ENCODE measurements around the gene CD86. TPM values are rescaled to one million over a fixed set of nuclear protein-coding genes. Genes with fewer than 3 reads are reported as not detected.

CD86 gene, protein sequence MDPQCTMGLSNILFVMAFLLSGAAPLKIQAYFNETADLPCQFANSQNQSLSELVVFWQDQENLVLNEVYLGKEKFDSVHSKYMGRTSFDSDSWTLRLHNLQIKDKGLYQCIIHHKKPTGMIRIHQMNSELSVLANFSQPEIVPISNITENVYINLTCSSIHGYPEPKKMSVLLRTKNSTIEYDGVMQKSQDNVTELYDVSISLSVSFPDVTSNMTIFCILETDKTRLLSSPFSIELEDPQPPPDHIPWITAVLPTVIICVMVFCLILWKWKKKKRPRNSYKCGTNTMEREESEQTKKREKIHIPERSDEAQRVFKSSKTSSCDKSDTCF
- not detected in 2 replicates for total RNA-seq (2014; rRNA removed; shearing (Covaris generic))
- polyA plus RNA-seq (2015; cell fraction: cytosol; rRNA removed), result 0.27 TPM in 1 of 2 replicates, not detected in the other
- polyA plus RNA-seq (2015; cell fraction: nucleus; rRNA removed), result not detected in 2 replicates

DNA sequence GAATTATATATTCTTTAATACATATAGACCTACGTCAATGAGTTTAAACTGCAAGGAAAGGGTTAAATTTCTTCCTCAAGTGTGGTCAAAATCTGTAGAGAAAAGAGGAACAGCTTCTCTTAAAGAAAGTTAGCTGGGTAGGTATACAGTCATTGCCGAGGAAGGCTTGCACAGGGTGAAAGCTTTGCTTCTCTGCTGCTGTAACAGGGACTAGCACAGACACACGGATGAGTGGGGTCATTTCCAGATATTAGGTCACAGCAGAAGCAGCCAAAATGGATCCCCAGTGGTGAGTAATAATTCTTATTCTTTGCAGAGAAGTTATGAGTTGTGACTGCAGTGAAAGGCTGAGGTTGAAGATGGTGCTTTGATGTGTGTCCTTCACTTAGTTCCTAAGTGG is at the start of gene CD86:
Gene CD86 (plus strand): TSS at position 148 of the 400 bp plus-strand sequence. CDS start 128 bp downstream, at position 276.
- DNase-seq (ENCODE audit: low read depth, low spot score), result no peak
- in situ Hi-C loops (cut with HindIII; ENCODE audit: low pct_unique_long_range_greater_than_20kb, low sequenced_read_pairs), result no loop called here

DNA sequence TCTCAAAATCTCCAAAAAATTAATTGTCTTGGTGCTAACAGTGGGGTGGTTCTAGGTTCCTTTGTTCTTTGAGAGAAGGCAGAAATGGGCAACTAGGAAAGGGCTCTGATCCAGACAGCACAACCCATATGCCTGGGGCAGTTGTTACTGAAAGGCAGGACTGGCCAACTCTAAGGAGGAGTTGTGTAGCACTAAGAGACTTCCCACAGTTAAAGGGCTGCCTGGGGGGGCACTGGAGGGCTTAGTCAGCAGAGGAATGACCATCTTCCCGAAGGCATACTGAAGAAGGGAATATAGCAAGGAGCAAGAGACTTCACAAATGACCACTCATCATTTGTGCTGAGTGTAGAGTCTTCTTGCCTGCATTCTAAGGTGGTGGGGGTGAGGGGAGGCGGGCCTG is 48.9 kb upstream of the CD86 start:
- no peak for DNase-seq (ENCODE audit: low read depth, low spot score)

DNA sequence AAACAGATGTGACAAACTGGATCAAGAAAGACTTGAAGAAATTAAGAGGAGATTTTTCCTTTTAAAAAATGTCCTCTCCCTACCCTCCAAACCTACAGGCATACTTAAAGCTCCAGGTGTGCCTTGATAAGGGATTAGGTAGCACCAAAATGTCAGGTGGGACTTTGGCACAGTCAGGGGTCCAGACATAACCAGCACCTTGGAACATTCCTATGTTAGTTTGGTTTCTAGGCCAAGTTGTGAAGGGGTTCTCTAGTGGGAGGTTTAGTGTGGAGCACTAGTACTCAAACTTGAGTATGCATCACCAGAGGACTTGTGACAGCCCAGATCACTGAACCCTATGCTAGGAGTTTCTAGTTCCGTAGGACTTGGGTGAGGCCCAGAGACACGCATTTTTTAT is 47.0 kb upstream of the CD86 start:
- DNase-seq (ENCODE audit: low read depth, low spot score), result no peak
- in situ Hi-C loops (cut with HindIII; ENCODE audit: low pct_unique_long_range_greater_than_20kb, low sequenced_read_pairs), result no loop called here

More for the DNA sequence above, 48.9 kb upstream of the CD86 start:
- in situ Hi-C loops (cut with HindIII; ENCODE audit: low pct_unique_long_range_greater_than_20kb, low sequenced_read_pairs), result no loop called here

DNA sequence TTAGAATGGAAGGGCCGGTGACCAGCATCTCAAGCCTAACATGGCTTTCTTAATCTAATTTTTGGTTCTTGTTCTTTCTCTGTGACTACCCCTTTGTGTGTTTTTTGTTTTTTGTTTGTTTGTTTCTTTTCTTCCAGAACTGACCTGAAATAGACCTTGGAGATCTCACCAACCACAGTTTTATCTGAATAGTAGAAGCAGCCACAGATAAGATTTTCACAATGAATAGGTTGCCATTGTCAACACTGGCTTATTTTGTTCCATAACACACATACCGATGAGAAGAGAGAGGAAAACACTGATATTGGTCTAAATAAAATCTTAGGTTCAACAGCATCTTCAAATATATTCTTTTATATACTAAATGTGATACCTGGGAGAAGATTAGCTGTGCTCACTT is 44.7 kb upstream of the CD86 start:
- in situ Hi-C loops (cut with HindIII; ENCODE audit: low pct_unique_long_range_greater_than_20kb, low sequenced_read_pairs), result no loop called here
- no peak for DNase-seq (ENCODE audit: low read depth, low spot score)

- in situ Hi-C loops (cut with HindIII; ENCODE audit: low pct_unique_long_range_greater_than_20kb, low sequenced_read_pairs), result no loop called here
- no peak for DNase-seq (ENCODE audit: low read depth, low spot score)
Measured at GRCh38 chr3:122011396-122011795, 43.8 kb upstream of the CD86 start.

GRCh38 chr3:122012821-122013220 is 42.3 kb upstream of the CD86 start:
- no peak for DNase-seq (ENCODE audit: low read depth, low spot score)
- in situ Hi-C loops (cut with HindIII; ENCODE audit: low pct_unique_long_range_greater_than_20kb, low sequenced_read_pairs), result no loop called here

DNA sequence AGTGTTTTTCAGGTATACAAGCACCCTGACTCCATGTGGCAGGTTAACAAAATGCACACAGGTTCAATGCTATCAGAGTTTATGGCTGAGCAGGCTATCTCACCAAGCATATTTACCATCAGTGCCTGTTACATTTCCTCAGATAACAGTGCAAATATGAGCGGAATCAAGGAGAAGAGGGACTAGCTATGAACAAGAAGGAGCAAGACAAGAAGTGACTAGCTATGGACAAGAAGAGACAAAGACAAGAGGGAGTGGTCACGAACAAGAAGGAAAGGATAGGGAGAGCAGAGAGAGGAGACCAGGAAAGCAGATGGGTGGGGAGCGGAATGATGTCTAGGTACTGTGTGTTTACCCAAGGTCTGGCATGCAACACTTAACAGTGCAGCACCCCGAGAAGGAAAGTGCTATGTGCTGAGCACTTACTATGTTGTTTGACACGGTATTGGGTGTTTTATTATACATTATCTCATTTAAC is 41.7 kb upstream of the CD86 start:
- in situ Hi-C loops (cut with HindIII; ENCODE audit: low pct_unique_long_range_greater_than_20kb, low sequenced_read_pairs), result no loop called here
- DNase-seq (ENCODE audit: low read depth, low spot score), result no peak

GRCh38 chr3:122014741-122015140 is 40.4 kb upstream of the CD86 start:
- no peak for DNase-seq (ENCODE audit: low read depth, low spot score)
- in situ Hi-C loops (cut with HindIII; ENCODE audit: low pct_unique_long_range_greater_than_20kb, low sequenced_read_pairs), result no loop called here

DNA sequence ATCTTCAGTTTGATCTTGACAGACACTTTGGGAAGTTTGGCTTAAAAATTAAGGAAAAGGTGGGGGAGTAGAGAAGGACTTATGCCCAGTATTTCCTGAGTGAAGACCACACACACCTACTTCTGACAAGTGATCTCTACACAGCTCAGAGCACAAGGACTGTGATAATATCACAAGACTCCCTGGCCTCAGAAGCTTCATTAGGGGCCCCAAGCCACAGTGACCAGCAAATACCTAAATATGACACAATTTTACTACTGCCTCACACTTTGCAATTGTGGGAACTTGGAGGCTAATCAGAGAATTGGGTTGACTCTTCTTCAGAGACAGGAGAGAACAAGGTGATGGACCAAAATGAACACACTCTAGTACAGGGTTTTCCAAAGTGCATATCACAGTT is 35.7 kb upstream of the CD86 start:
- no peak for DNase-seq (ENCODE audit: low read depth, low spot score)
- in situ Hi-C loops (cut with HindIII; ENCODE audit: low pct_unique_long_range_greater_than_20kb, low sequenced_read_pairs), result no loop called here

DNA sequence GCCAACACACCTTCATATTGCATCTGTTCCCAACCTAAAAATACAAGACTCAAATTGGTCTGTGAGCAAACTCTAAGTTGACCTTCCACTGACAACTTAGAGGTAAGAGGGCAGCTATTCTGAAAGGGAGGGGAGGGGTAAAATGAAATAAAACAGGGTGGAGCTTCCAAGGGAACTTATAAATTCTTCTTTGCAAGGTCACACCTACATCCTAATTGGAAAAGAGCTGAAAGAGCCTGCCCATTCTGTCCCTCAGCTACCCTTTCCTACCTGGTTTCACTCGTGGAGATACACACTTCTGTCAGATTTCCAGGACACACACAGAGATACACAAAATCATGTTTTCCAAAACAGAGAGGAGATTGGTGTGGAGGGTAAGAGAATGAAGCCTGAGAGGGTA is 34.1 kb upstream of the CD86 start:
- no peak for DNase-seq (ENCODE audit: low read depth, low spot score)
- in situ Hi-C loops (cut with HindIII; ENCODE audit: low pct_unique_long_range_greater_than_20kb, low sequenced_read_pairs), result no loop called here

- in situ Hi-C loops (cut with HindIII; ENCODE audit: low pct_unique_long_range_greater_than_20kb, low sequenced_read_pairs), result no loop called here
- no peak for DNase-seq (ENCODE audit: low read depth, low spot score)
Measured at GRCh38 chr3:122021811-122022401, 33.3 kb upstream of the CD86 start, which contains the start of gene ILDR1. ILDR1 (minus strand) TSS chr3:122022247; CDS start chr3:122022077, 170 bp downstream.

DNA sequence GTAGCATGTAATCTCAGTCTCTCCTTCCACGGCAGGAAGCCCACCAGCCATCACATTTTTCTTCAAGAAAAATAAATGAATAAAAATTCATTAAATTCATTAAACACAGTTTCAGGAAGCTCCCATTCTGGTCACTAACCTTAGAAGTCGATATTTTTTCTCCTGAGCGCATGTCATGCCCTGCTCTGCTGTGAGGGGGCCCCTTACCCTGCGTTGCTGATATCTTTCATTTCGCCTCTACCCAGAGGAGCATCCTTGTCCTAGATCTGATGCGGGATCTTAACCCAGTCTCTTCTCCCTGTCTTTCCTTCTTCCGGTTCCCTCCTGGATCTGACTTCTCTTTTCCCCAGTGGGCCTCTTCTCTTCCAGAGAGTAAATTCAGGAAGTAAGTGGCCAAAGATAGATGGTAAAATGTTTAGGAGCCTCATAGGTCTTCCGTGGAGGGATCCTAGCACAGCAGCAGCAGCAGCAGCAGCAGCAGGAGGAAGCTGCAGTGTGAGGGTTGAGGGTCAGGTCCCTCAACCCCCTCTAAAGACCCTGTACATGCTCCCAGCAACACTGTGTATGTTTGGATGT is 31.7 kb upstream of the CD86 start:
- in situ Hi-C loops (cut with HindIII; ENCODE audit: low pct_unique_long_range_greater_than_20kb, low sequenced_read_pairs), result no loop called here
- DNase-seq (ENCODE audit: low read depth, low spot score), result no peak

DNA sequence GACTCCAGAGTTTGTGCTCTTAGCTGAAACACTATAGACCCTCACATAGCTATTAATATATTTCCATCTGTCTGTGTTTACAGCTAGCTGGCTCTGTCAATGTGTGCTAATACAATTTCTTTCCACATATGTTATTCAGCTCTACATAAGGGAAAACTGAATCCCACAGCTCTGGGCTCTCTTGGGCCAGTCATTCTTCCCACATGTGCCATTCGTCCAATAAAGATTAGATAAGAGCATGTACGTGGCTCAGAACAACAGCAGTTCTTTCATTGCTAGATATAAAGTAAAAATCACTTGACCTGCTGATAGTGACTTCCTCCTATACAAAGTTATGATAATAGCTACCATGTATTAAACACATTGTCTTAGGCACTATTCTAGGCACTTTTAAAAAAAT is 30.4 kb upstream of the CD86 start:
- in situ Hi-C loops (cut with HindIII; ENCODE audit: low pct_unique_long_range_greater_than_20kb, low sequenced_read_pairs), result no loop called here
- no peak for DNase-seq (ENCODE audit: low read depth, low spot score)

DNA sequence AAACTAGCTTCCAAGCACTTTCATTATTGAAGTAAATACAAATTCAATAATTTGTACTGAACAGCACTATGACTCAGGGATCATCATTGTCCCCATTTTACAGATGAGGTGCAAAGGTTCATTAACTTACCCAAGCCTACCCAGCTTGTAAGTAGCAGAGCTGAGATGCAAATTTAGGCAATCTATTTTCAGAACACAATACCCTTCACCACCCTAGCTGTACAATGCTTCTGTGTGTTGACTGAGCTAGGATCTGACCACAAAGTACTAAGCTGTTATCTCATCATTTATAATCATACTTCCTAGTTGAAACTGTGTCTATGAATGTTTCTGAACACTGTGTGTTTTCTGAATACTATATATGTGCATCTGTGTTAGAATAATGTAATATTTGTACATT is 29.9 kb upstream of the CD86 start:
- in situ Hi-C loops (cut with HindIII; ENCODE audit: low pct_unique_long_range_greater_than_20kb, low sequenced_read_pairs), result no loop called here
- DNase-seq (ENCODE audit: low read depth, low spot score), result no peak

GRCh38 chr3:122030381-122031122 is 24.6 kb upstream of the CD86 start:
- in situ Hi-C loops (cut with HindIII; ENCODE audit: low pct_unique_long_range_greater_than_20kb, low sequenced_read_pairs), result no loop called here
- DNase-seq (ENCODE audit: low read depth, low spot score), result no peak

DNA sequence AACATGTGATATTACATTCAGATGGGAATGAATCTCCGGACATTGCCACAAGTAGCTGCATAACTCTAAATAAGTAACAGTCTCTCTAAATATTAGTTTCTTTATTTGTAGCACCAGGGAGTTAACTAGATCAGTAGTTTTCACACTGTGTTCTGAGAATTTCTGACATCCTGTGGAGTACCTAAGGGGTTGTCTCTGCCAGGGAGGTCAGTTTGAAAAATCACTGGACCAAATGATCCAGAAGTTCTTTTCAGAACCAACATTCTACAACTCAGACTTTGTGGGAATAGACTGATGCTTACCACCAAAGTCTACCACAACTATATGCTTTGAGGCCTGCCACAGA is 24.1 kb upstream of the CD86 start:
- in situ Hi-C loops (cut with HindIII; ENCODE audit: low pct_unique_long_range_greater_than_20kb, low sequenced_read_pairs), result no loop called here
- no peak for DNase-seq (ENCODE audit: low read depth, low spot score)

DNA sequence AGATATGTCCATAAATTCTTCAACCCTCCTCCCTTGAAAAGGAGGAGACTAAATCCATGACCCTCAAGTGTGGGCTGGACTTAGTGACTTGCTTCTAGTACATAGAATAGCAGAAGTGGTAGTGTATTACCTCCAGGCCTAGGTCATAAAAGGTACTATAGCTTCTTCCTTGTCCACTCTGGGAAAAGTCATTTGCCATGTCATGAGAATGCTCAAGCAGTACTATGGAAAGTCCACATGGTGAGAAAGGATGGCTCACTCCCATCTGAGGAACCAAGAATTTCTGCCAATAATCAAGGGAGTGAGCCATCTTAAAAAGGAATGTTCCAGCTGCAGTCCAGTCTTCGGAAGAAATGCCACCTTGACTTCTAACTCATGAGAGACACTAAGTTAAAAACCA is 22.6 kb upstream of the CD86 start:
- in situ Hi-C loops (cut with HindIII; ENCODE audit: low pct_unique_long_range_greater_than_20kb, low sequenced_read_pairs), result no loop called here
- DNase-seq (ENCODE audit: low read depth, low spot score), result no peak

- in situ Hi-C loops (cut with HindIII; ENCODE audit: low pct_unique_long_range_greater_than_20kb, low sequenced_read_pairs), result no loop called here
- DNase-seq (ENCODE audit: low read depth, low spot score), result no peak
Measured at GRCh38 chr3:122033023-122033422, 22.1 kb upstream of the CD86 start.
